ENCODE measurements around the gene IFFO2. TPM values are rescaled to one million over a fixed set of nuclear protein-coding genes. Genes with fewer than 3 reads are reported as not detected.

The IFFO2 gene
- total and polyA plus RNA-seq, 2 of the 13 experiments (the other 11 are each of a cell fraction or from before 2014, with no cell fraction given) = 7.3 to 16.7 TPM

DNA sequence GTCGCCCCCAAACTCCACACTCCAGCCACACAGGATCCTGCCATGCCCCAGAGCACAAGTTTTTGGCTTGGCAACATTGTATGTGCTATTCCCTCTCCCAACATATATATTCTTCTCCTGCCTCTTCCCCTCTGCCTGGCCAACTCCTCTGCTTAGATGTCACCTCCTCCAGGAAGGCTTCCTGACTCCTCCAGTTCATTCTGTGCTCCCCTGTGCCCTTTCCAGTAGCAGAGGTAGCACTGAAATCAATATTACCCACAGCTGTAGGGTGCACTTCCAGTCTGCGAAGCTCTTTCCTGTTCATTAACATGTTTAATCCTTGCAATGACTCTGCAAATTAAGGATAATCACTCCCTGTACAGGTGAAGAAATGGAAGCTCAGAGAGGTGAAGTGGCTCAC, 75.3 kb downstream of the IFFO2 start:
- TF ChIP-seq NFE2L2 (IDR thresholded peaks at IDR 0.05; ENCODE audit: low read length) (0 out of 2 replicates have a peak, but pooled peaks have one; percentile 11), TOPORS (CRISPR knock-in tag; IDR thresholded peaks at IDR 0.05) (no peak)
- TF ChIP-seq, protein P1, sequence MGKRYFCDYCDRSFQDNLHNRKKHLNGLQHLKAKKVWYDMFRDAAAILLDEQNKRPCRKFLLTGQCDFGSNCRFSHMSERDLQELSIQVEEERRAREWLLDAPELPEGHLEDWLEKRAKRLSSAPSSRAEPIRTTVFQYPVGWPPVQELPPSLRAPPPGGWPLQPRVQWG (CRISPR knock-in tag; IDR thresholded peaks at IDR 0.05; ENCODE audit: borderline replicate concordance, low read depth) = no peak
- no peaks in the 10 kb centered on the region for H3K79me2 ChIP-seq (ENCODE audit: insufficient read depth, low read length)
- H3K9me3 ChIP-seq (ENCODE audit: low read length) = no peaks in the 10 kb centered on the region
- intact Hi-C loops (cut with micrococcal nuclease; ENCODE audit: unreplicated experiment) = no loop called here
- no peak overlapping the region for H3K4me3 ChIP-seq (replicated peaks in 1 of 3; ENCODE audit: insufficient read depth in 1 of 3, low read depth in 2 of 3, low read length in 3 of 3)
- 100% methylated on average over 2 of the region's 2 CpGs for WGBS (ENCODE audit: low lambda C conversion rate)
- H2AFZ ChIP-seq (ENCODE audit: low read length) = no peak overlapping the region
- ChIA-PET CTCF (ENCODE audit: low intra/inter-chr PET ratio, low total read pairs) (no interaction called here), POLR2A (no interaction called here)
- no peak overlapping the region for H3K9ac ChIP-seq (ENCODE audit: insufficient read depth, low read depth, low read length)
- no TSS peak for BruUV-seq (replicated peaks)
- DNase-seq (ENCODE audit: low spot score) (no peak), ATAC-seq (no peak), FAIRE-seq (no peak)
- H3K4me2 ChIP-seq (ENCODE audit: low read depth, low read length) = no peak overlapping the region
- peaks cover 31% of the 10 kb centered on the region for H4K20me1 ChIP-seq (ENCODE audit: insufficient read depth, low read length)
- peaks cover 47 to 93% of the 10 kb centered on the region in 2 experiments for H3K36me3 ChIP-seq (replicated peaks in 1 of 2; ENCODE audit: control insufficient read depth in 1 of 2, insufficient read depth in 2 of 2, low read length in 2 of 2)
- H3K4me1 ChIP-seq (ENCODE audit: insufficient read depth, low read length) = no peaks in the 10 kb centered on the region
- H3K27ac ChIP-seq (ENCODE audit: extremely low read length, insufficient read depth, low read length) = no peak overlapping the region
- in situ Hi-C loops (cut with HindIII; ENCODE audit: extremely low pct_ligation_motif_present, low pct_unique_long_range_greater_than_20kb) = no loop called here
- H3K27me3 ChIP-seq (ENCODE audit: control insufficient read depth in 1 of 2, insufficient read depth in 2 of 2, low read length in 2 of 2) = no peaks in the 10 kb centered on the region

DNA sequence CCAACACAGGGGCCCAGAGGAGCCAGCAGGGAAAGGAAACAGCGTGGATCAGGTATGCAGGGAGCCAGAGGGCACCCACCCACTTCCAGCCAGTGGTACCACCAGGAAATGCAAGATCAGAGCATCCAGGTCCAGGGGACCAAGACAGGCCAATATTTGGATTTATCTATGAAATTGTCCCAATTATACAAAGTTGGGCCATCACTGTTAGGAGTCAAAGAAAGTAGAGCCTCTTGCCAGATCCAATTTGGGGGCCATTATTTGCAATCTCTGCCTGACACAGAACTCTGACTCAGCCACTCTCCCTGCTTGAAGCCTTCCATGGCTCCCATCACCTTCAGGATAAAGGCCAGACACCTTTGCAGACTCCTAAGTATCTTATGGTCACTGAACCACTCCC, 75.9 kb downstream of the IFFO2 start:
- no peak overlapping the region for H3K4me2 ChIP-seq (ENCODE audit: low read depth, low read length)
- H3K36me3 ChIP-seq (replicated peaks in 1 of 2; ENCODE audit: control insufficient read depth in 1 of 2, insufficient read depth in 2 of 2, low read length in 2 of 2) = peaks cover 49 to 94% of the 10 kb centered on the region in 2 experiments
- H3K27ac ChIP-seq (ENCODE audit: extremely low read length, insufficient read depth, low read length) = no peak overlapping the region
- ChIA-PET POLR2A (no interaction called here), CTCF (ENCODE audit: low intra/inter-chr PET ratio, low total read pairs) (no interaction called here)
- peaks cover 32% of the 10 kb centered on the region for H4K20me1 ChIP-seq (ENCODE audit: insufficient read depth, low read length)
- intact Hi-C loops (cut with micrococcal nuclease; ENCODE audit: unreplicated experiment) (no loop called here), in situ Hi-C loops (cut with HindIII; ENCODE audit: extremely low pct_ligation_motif_present, low pct_unique_long_range_greater_than_20kb) (no loop called here)
- H2AFZ ChIP-seq (ENCODE audit: low read length) = no peak overlapping the region
- H3K9me3 ChIP-seq (ENCODE audit: low read length) = no peaks in the 10 kb centered on the region
- no peak for FAIRE-seq
- TF ChIP-seq SALL2 (CRISPR knock-in tag; IDR thresholded peaks at IDR 0.05) (no peak), ZSCAN20 (CRISPR knock-in tag; IDR thresholded peaks at IDR 0.05; ENCODE audit: borderline replicate concordance) (no peak), ZNF777 (CRISPR knock-in tag; IDR thresholded peaks at IDR 0.05) (no peak), EED (CRISPR knock-in tag; IDR thresholded peaks at IDR 0.05) (no peak), KDM4B (CRISPR knock-in tag; IDR thresholded peaks at IDR 0.05) (no peak), ZNF775 (CRISPR knock-in tag; IDR thresholded peaks at IDR 0.05; ENCODE audit: borderline replicate concordance) (no peak), ADNP (CRISPR knock-in tag; IDR thresholded peaks at IDR 0.05) (no peak), ZNF747 (CRISPR knock-in tag; IDR thresholded peaks at IDR 0.05; ENCODE audit: borderline replicate concordance) (no peak), ZNF782 (CRISPR knock-in tag; IDR thresholded peaks at IDR 0.05; ENCODE audit: borderline replicate concordance) (no peak)
- TF ChIP-seq, protein P2, sequence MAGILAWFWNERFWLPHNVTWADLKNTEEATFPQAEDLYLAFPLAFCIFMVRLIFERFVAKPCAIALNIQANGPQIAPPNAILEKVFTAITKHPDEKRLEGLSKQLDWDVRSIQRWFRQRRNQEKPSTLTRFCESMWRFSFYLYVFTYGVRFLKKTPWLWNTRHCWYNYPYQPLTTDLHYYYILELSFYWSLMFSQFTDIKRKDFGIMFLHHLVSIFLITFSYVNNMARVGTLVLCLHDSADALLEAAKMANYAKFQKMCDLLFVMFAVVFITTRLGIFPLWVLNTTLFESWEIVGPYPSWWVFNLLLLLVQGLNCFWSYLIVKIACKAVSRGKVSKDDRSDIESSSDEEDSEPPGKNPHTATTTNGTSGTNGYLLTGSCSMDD (CRISPR knock-in tag; IDR thresholded peaks at IDR 0.05) = no peak
- TF ChIP-seq, protein P3, sequence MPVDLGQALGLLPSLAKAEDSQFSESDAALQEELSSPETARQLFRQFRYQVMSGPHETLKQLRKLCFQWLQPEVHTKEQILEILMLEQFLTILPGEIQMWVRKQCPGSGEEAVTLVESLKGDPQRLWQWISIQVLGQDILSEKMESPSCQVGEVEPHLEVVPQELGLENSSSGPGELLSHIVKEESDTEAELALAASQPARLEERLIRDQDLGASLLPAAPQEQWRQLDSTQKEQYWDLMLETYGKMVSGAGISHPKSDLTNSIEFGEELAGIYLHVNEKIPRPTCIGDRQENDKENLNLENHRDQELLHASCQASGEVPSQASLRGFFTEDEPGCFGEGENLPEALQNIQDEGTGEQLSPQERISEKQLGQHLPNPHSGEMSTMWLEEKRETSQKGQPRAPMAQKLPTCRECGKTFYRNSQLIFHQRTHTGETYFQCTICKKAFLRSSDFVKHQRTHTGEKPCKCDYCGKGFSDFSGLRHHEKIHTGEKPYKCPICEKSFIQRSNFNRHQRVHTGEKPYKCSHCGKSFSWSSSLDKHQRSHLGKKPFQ (CRISPR knock-in tag; IDR thresholded peaks at IDR 0.05; ENCODE audit: insufficient replicate concordance) = no peak
- no peak for ATAC-seq
- H3K9ac ChIP-seq (ENCODE audit: insufficient read depth, low read depth, low read length) = no peak overlapping the region
- BruUV-seq (replicated peaks) = TSS peak; percentile 24
- DNase-seq (ENCODE audit: low spot score) = no peak
- no peak overlapping the region for H3K4me3 ChIP-seq (replicated peaks in 1 of 3; ENCODE audit: insufficient read depth in 1 of 3, low read depth in 2 of 3, low read length in 3 of 3)
- H3K4me1 ChIP-seq (ENCODE audit: insufficient read depth, low read length) = no peaks in the 10 kb centered on the region
- no peaks in the 10 kb centered on the region for H3K79me2 ChIP-seq (ENCODE audit: insufficient read depth, low read length)
- H3K27me3 ChIP-seq (ENCODE audit: control insufficient read depth in 1 of 2, insufficient read depth in 2 of 2, low read length in 2 of 2) = no peaks in the 10 kb centered on the region
- WGBS (ENCODE audit: low lambda C conversion rate) = 100% methylated on average over 1 of the region's 1 CpG
